PFSK-1 (cell line): ENCODE results near the gene CUBN.

Source experiments
- FOXP2 ChIP-seq: optimal IDR thresholded peaks from 2 replicates; pipeline ENCODE3; 2011; ENCODE audit warnings: borderline replicate concordance, control low read depth, inconsistent platforms; ENCODE audit not compliant: insufficient read depth; ENCODE audit errors: extremely low read length, extremely low read depth
- POLR2AphosphoS5 ChIP-seq: IDR thresholded peaks from 2 replicates; pipeline ENCODE4 v1.6.1; 2012; ENCODE audit warnings: low read depth, mild to moderate bottlenecking, control low read depth, low read length, moderate library complexity
- REST ChIP-seq, 2 experiments: IDR thresholded peaks; 2 replicates each; pipeline versions ENCODE4 v1.6.1 to v1.8.0; 2011 to 2012; ENCODE audit warnings: low read depth in 2 of 2, low read length in 2 of 2, control low read depth in 1 of 2, inconsistent platforms in 1 of 2, mild to moderate bottlenecking in 1 of 2, moderate library complexity in 1 of 2; ENCODE audit not compliant: insufficient read depth in 1 of 2
- SIN3A ChIP-seq: IDR thresholded peaks from 2 replicates; pipeline ENCODE4 v1.6.1; 2012; ENCODE audit warnings: mild to moderate bottlenecking, low read length, moderate library complexity, borderline replicate concordance; ENCODE audit not compliant: insufficient read depth
- TAF1 ChIP-seq: IDR thresholded peaks from 2 replicates; pipeline ENCODE4 v1.6.1; 2012; ENCODE audit warnings: low read length, control low read depth, borderline replicate concordance; ENCODE audit not compliant: insufficient read depth

DNA sequence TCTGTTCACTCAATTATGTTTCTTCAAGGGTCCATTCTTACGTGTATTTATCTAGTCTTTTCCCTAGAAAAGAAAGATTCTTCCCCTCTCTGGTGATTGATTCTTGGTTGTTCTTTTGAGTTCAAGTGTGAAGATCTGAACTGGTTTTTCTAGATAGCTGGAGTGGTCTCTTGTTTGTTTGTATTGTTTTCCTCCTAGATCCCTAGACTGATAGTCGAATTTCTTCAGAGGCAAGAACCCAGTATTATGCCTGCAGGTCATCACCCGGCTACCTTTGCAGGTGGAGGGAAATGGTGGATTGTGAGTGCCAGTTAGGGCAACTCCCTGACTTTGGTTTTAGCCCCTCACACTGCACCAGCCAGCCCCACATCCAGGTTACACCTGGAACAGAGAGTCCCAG lies 310.2 kb downstream of the CUBN start:
- TF ChIP-seq TAF1, result no peak
- no peak for TF ChIP-seq POLR2AphosphoS5
- TF ChIP-seq REST (IDR thresholded peaks at IDR 0.05; ENCODE audit: insufficient read depth in 1 of 2, low read depth in 2 of 2, low read length in 2 of 2), result no peak
- no peak for TF ChIP-seq FOXP2
- TF ChIP-seq SIN3A, result no peak
